Transverse colon (tissue), 4 donors: Measurements from ENCODE around the gene PTTG2. TPM values are rescaled to one million over a fixed set of nuclear protein-coding genes. Genes with fewer than 3 reads are reported as not detected.

ENCODE experiments used
- DNase-seq: peaks from one replicate; pipeline ENCODE4 v3.0.0-alpha.2; 2019
- H3K27ac ChIP-seq, 4 donors: fragments of 200-600 bp; sonication (generic); 2 replicates each; pipeline ENCODE4 v1.5.1; 2016 to 2018; ENCODE audit warnings: inconsistent platforms in 4 of 4
- H3K27me3 ChIP-seq: fragments of 200-600 bp; sonication (generic); 2 replicates; pipeline ENCODE4 v1.5.1; 2017; ENCODE audit warnings: inconsistent platforms
- H3K36me3 ChIP-seq, 4 donors: fragments of 200-600 bp; sonication (generic); 2 replicates each; pipeline ENCODE4 v1.5.1; 2017 to 2019; ENCODE audit warnings: inconsistent platforms in 4 of 4
- H3K4me1 ChIP-seq, 4 donors: fragments of 200-600 bp; sonication (generic); 2 replicates each; pipeline ENCODE4 v1.5.1; 2017 to 2020; ENCODE audit warnings: inconsistent platforms in 4 of 4
- H3K4me3 ChIP-seq, 4 donors: fragments of 200-600 bp; sonication (generic); 1 replicate in 1 of 4; 2 replicates in 3 of 4; pipeline versions ENCODE4 v1.5.1 to v1.6.1; 2017 to 2019; ENCODE audit warnings: inconsistent platforms in 4 of 4
- H3K9me3 ChIP-seq, 2 donors: fragments of 200-600 bp; sonication (generic); 2 replicates each; pipeline ENCODE4 v1.5.1; 2017 to 2019; ENCODE audit warnings: inconsistent platforms in 2 of 2
- EP300 ChIP-seq: sonication (generic); formaldehyde crosslinking; IDR thresholded peaks from one replicate; pipeline ENCODE4 v1.6.1; 2017; ENCODE audit warnings: antibody characterized with exemption, low read depth
- POLR2A ChIP-seq: fragments of 450-650 bp; IDR thresholded peaks from one replicate; pipeline ENCODE4 v1.6.1; 2016; ENCODE audit warnings: antibody characterized with exemption, mild to moderate bottlenecking, moderate library complexity
- POLR2AphosphoS5 ChIP-seq, 3 donors: sonication (generic); formaldehyde crosslinking; IDR thresholded peaks; one replicate each; pipeline ENCODE4 v1.6.1; 2016; ENCODE audit warnings: antibody characterized with exemption in 3 of 3
- WGBS, 2 donors: methylation state at CpG; one replicate each; pipeline ENCODE4 v1.1.5; 2018; ENCODE audit warnings: low coverage in 1 of 2; 5-methylcytosine and 5-hydroxymethylcytosine counted together
- in situ Hi-C, 4 donors: fragments of 200-750 bp; cut with MboI; loops; one replicate each; pipeline versions ENCODE4 v1.15.0 to v1.15.1; 2017; ENCODE audit warnings: low sequenced_read_pairs in 3 of 4, low pct_ligation_motif_present in 1 of 4, low pct_unique_long_range_greater_than_20kb in 1 of 4
- intact Hi-C: fragments of 100-400 bp; cut with DNase I; formaldehyde crosslinking; loops from one replicate; pipeline ENCODE4 v1.15.1; 2023; ENCODE audit warnings: low total_unique reads
- total RNA-seq, 4 donors: library from RNA; depleted of rRNA; stranded (reverse); fragments of >200 nt; gene quantifications; one replicate each; pipeline ENCODE4 v1.1.0, GENCODE V29; 2016
- TF ChIP-seq, protein P1 (sequence below), 5 experiments: fragments of 200-600 bp in 3 of 5; fragments of 450-650 bp in 2 of 5; sonication (generic) in 3 of 5; IDR thresholded peaks; 1 replicate in 2 of 5; 2 replicates in 3 of 5; pipeline ENCODE4 v1.5.1; 2016 to 2017; ENCODE audit warnings: antibody characterized with exemption in 5 of 5, inconsistent platforms in 3 of 5, mild to moderate bottlenecking in 2 of 5, moderate library complexity in 1 of 5

PTTG2 gene
- total RNA-seq, 4 donors from 2014 or later, result 2.6 to 3.8 TPM; not detected in 2

DNA sequence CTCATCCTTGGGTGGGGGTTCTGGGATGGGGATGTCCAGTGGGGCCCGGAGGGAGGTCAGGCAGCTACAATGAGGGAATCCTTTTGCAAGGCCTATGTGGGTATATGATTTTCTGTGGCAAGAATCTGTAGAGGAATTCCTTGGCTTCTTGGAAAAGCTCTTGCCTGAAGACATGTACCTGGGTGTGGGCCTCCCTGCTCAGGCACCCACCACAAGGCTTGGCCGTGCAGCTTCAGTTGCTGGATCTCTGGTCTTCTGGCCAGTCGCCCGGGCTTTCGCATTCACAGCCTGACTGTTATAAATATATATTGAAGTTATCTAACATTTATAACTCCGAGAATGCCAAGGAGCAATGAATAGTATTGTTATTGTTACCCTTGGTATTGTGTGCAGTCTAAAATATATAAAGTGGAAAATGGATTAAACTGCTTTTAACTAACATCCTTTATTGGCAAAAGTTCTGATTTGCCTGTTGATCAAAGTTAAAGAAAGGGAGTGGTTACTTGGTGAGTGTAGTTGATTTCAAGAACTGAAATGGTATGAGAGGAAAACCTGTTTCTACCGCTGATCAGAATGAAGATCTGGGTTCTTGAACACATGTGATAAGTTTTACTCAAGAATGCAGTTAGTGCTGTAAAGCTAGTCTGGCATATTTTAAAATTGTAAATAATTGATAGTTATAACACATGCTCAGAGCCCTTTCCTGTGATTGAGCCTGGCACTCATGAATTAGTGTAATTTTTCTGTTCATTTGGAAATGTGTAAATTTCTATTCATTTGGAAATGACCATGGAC lies 36.0 kb downstream of the PTTG2 start:
- no peak for TF ChIP-seq EP300
- TF ChIP-seq POLR2AphosphoS5 (IDR thresholded peaks at IDR 0.05), result no peak
- TF ChIP-seq, protein P1, sequence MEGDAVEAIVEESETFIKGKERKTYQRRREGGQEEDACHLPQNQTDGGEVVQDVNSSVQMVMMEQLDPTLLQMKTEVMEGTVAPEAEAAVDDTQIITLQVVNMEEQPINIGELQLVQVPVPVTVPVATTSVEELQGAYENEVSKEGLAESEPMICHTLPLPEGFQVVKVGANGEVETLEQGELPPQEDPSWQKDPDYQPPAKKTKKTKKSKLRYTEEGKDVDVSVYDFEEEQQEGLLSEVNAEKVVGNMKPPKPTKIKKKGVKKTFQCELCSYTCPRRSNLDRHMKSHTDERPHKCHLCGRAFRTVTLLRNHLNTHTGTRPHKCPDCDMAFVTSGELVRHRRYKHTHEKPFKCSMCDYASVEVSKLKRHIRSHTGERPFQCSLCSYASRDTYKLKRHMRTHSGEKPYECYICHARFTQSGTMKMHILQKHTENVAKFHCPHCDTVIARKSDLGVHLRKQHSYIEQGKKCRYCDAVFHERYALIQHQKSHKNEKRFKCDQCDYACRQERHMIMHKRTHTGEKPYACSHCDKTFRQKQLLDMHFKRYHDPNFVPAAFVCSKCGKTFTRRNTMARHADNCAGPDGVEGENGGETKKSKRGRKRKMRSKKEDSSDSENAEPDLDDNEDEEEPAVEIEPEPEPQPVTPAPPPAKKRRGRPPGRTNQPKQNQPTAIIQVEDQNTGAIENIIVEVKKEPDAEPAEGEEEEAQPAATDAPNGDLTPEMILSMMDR (IDR thresholded peaks at IDR 0.05), result no peak
- no peak for TF ChIP-seq POLR2A
- Histone ChIP-seq H3K27me3 (no peaks in the 10 kb centered on the region), H3K4me3 (no peak overlapping the region), H3K9me3 (no peaks in the 10 kb centered on the region), H3K36me3 (no peaks in the 10 kb centered on the region), H3K4me1 (peaks cover 2 to 49% (median 36%) of the 10 kb centered on the region in 4 donors), H3K27ac (peak overlapping the region; percentile 16 to 66 (median 62))
- 37 to 48% methylated on average over 4 to 7 of the region's 7 CpGs for WGBS, 2 donors
- DNase-seq, result peak; percentile 68
- intact Hi-C loops (no loop called here), in situ Hi-C loops (no loop called here)

DNA sequence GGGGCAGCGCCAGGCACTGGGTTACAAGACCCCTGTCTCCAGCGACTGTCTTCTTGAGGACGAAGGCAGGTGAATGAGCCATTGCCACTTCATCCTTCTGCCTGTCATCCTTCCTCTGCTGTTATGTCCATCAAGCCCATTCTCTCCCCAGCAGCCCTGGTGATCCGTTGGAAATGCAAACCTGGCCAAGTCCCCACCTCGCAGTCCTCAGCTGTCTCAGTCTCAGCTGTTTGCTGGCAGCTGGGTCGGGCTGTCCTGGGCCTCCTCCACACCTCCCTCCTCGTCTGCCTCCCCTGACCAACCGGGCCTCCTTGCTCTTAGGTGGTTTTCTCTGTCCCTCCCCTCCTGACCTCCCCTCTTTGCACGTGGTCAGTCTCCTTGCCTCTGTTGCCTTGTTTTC lies 38.0 kb downstream of the PTTG2 start:
- no peak overlapping the region for H3K4me3 ChIP-seq
- intact Hi-C loops, result no loop called here
- in situ Hi-C loops, result no loop called here
- peaks cover 0 to 49% (median 38%) of the 10 kb centered on the region in 4 donors for H3K4me1 ChIP-seq
- no peaks in the 10 kb centered on the region for H3K36me3 ChIP-seq
- H3K9me3 ChIP-seq, result no peaks in the 10 kb centered on the region
- 67 to 79% methylated on average over 9 of the region's 9 CpGs for WGBS, 2 donors
- no peaks in the 10 kb centered on the region for H3K27me3 ChIP-seq
- no peak for DNase-seq
- H3K27ac ChIP-seq, result peak overlapping the region in 3 of 4 donors; percentile 24 to 66 (median 42)
- TF ChIP-seq EP300, result no peak
- TF ChIP-seq, protein P1 (IDR thresholded peaks at IDR 0.05), result no peak
- TF ChIP-seq POLR2AphosphoS5 (IDR thresholded peaks at IDR 0.05), result no peak
- no peak for TF ChIP-seq POLR2A

DNA sequence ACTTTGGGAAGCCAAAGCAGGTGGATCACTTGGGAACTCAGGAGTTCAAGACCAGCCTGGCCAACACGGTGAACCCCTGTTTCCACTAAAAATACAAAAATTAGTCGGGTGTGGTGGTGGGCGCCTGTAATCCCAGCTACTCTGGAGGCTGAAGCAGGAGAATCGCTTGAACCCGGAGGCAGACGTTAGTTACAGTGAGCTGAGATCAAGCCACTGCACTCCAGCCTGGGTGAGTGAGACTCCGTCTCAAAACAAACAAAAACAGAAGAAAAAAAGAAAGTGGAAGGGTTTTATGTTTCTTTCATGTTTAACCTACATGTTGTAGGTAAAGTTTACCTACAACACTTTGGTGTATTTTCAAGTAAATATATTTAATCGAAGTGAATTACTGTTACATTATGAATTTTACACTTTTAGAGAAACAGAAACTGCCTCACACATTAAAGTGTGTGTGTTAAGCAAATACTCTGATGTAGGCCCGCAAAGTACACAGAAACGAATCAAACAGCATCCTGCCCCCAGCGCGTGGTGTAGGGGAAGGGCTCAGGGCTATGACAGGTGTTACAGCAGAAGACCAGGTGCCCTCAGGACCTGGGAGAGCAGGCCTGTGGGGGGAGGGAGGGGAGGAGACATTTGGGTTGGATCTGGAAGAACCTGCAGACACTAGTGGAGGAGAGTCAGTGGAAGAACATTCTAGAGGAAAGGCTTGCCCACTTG lies 39.0 kb downstream of the PTTG2 start:
- Histone ChIP-seq H3K27ac (peak overlapping the region in 2 of 4 donors; percentile 24 to 66), H3K4me3 (no peak overlapping the region), H3K9me3 (no peaks in the 10 kb centered on the region), H3K27me3 (no peaks in the 10 kb centered on the region), H3K4me1 (peaks cover 0 to 52% (median 42%) of the 10 kb centered on the region in 4 donors), H3K36me3 (no peaks in the 10 kb centered on the region)
- intact Hi-C loops (no loop called here), in situ Hi-C loops (no loop called here)
- 61 to 65% methylated on average over 11 to 12 of the region's 12 CpGs for WGBS, 2 donors
- DNase-seq, result no peak
- TF ChIP-seq POLR2A, result no peak
- TF ChIP-seq, protein P1 (IDR thresholded peaks at IDR 0.05), result no peak
- TF ChIP-seq EP300, result no peak
- no peak for TF ChIP-seq POLR2AphosphoS5 (IDR thresholded peaks at IDR 0.05)

DNA sequence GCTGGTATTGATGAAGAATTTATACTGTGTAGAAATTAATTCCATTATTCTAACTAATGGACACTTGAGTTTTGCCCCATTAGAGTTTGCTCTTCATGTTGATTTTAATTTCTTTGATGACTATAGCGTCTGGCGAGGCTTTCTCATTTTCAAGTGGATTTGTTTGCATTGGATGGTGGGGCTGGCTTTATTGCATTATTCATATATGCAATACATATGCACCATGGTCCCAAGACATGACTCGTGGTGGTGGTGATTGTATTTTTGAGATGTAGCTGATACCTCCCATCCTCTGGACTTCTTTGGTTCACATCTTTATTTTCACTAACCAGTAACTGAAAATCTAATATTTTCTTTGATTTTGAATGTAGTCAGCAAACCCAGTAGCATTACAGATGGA lies 39.8 kb downstream of the PTTG2 start:
- 50 to 75% methylated on average over 2 to 3 of the region's 3 CpGs for WGBS, 2 donors

More for the DNA sequence above, 39.8 kb downstream of the PTTG2 start:
- peak overlapping the region in 2 of 4 donors; percentile 24 to 66 for H3K27ac ChIP-seq
- no peak for DNase-seq
- in situ Hi-C loops, result loop anchor here in 1 of 4 donors (25.0 kb wide), 1 partner anchor 113 kb away; the partner anchor contains the start of gene TBC1D1
- H3K9me3 ChIP-seq, result no peaks in the 10 kb centered on the region
- no peaks in the 10 kb centered on the region for H3K27me3 ChIP-seq
- no peaks in the 10 kb centered on the region for H3K36me3 ChIP-seq
- no peak overlapping the region for H3K4me3 ChIP-seq
- H3K4me1 ChIP-seq, result peaks cover 0 to 52% (median 38%) of the 10 kb centered on the region in 4 donors
- intact Hi-C loops, result no loop called here
- TF ChIP-seq, protein P1 (IDR thresholded peaks at IDR 0.05), result no peak
- no peak for TF ChIP-seq POLR2AphosphoS5 (IDR thresholded peaks at IDR 0.05)
- no peak for TF ChIP-seq EP300
- TF ChIP-seq POLR2A, result no peak
